Measurements from ENCODE around the gene HES5.

Gene HES5

GRCh38 chr1:2546515-2547209, 16.6 kb upstream of the HES5 start:
- no peak for DNase-seq (ENCODE audit: low read depth)

DNA sequence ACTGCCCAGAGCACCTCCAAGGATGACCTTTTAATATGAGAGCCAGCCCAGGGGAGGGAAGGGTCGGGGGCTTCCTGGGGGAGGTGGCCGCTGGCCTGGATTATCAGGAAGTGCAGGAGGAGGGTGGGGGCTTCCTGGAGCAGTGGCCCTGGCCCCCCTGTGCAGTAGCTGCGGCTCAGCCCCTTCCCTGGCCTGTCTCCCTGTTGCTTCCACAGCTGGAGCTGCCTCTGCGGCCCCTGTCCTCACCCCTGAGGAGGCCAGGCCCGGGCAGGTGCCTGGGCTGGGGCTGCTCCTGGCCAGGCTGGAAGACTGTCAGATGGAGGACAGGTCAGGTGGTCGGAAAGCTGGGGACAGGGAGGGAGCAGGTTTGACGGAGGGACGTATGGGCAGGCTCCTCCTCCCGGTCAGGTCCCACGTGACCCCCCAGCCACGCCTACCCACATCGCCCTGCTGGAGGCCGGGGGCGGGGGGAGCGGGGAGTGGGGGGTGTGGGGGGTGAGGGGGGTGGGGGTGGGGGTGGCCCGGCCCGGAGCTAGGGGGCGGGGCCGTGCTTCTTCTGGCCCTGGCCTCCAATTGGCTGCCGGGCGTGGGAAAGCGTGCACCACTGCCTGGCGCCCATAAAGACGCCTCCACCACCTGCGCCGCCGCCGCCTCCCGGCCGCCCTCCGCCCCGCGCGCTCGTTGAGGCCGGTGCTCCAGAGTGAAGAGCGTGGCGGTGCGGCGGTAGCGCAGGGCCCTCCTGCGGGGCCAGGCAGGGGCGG, 15.9 kb upstream of the HES5 start:
- DNase-seq (ENCODE audit: low read depth), result no peak

GRCh38 chr1:2544875-2545640, 15.0 kb upstream of the HES5 start:
- no peak for DNase-seq (ENCODE audit: low read depth)

GRCh38 chr1:2544093-2544874, 14.2 kb upstream of the HES5 start:
- no peak for DNase-seq (ENCODE audit: low read depth)

DNA sequence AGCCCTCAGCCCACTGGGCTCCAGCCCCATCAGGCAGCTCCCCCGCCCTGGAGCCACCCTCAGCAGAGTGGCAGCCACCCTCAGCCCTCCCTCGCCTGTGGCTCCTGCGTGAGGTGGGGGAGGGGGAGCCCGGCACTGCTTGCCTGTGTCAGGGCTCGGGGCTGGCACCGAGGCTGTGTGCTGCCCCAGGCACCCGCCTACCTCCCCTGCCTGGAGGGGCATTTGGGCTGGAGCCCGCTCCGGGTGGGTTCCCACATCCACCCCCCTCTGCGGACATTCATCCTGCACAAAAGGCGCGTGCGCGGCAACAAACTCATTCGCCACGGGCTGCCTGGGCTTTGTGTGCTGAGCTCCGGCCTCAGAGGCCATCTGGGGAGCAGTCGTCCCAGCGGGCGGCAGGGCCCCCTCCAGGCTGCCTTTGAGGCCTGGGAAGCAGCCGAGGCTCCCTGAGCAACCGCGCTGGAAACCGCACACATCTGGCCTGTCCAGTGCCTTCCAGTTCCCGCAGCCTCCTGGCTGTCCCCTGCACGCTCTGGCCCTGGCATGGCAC, 13.6 kb upstream of the HES5 start:
- DNase-seq (ENCODE audit: low read depth), result no peak

- DNase-seq (ENCODE audit: low read depth), result no peak
Observed at GRCh38 chr1:2542246-2542915, 12.3 kb upstream of the HES5 start.

DNA sequence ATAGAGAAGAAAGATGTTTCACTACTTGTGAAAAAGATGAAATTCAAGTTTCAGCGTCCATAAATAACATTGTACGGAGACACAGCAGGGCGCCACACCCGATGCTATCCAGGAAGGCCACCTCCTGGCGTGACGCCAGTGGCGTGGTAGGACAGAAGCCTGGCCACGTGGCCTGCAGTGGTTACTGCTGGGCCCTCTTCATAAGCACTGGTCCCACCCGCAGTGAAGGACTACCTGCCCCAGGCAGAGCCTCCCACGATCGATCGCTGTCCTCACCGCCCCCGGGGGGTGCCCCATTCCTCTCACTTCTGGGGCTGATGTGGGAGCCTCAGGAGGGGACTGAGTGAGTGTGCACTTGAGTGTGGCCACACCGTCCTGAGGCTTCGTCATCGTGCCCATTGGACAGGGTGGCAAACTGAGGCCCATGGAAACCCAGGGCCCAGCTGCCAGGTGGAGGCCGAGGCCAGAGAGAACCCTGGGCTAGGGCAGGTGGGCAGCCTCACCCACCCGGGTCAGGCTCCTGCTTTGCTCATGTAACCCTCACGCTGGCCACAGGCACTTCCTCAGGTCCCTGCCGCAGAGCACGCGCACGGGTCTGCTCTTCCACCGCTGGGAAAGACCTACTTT, 11.7 kb upstream of the HES5 start:
- DNase-seq (ENCODE audit: low read depth), result no peak

GRCh38 chr1:2540816-2541492, 10.9 kb upstream of the HES5 start:
- DNase-seq (ENCODE audit: low read depth), result no peak

DNA sequence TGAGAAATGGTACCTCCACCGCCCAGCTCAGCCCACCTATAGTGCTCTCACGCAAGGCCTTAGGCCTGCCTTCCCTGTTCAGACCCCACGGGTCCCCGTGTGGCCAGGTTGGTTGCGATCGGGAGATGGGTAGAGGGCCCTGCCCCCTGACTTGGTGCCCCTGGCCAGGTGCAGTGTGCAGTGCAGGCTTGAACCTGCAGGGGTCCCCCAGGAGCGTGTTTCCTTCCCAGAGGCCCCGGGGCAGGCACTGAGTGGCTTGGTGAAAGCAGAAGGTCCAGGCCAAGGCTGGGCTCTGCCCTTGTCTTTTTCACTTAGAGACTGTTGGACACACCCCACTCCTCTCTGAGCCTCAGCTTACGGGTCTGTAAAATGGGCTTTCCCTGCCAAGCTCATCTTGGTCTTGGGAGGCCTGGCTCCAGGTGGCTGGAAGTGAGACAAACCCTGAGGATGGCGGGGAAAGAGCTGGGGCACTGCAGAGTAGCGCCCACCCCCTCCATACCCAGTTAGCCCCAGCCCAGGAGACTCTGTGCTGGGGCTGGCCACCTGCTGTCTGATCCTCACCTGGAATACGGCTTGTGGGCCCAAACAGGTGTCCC, 9.3 kb upstream of the HES5 start:
- no peak for DNase-seq (ENCODE audit: low read depth)

DNA sequence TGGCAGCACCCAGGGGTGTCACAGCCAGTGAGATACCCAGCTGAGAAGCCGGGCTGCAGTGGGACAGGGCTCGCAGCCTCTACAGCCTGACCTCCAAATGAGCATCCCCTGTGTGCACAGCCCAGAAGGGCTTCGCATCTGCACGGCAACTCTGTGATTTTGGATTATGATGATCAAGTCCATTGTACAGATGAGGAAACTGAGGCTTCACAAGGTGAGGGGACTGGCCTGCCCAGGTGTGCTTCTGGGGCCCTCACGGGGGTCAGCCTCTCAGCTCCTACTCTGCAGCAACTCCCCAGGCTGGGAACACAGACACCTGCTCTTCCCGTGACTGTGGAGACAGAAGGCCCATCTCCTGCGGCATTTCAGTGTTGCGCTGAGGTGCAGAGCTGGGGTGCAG, 8.8 kb upstream of the HES5 start:
- DNase-seq (ENCODE audit: low read depth), result no peak

GRCh38 chr1:2538376-2538775, 8.3 kb upstream of the HES5 start:
- no peak for DNase-seq (ENCODE audit: low read depth)

- no peak for DNase-seq (ENCODE audit: low read depth)
Observed at GRCh38 chr1:2537784-2538115, 7.7 kb upstream of the HES5 start.

- no peak for DNase-seq (ENCODE audit: low read depth)
Observed at GRCh38 chr1:2535981-2536380, 5.9 kb upstream of the HES5 start.

DNA sequence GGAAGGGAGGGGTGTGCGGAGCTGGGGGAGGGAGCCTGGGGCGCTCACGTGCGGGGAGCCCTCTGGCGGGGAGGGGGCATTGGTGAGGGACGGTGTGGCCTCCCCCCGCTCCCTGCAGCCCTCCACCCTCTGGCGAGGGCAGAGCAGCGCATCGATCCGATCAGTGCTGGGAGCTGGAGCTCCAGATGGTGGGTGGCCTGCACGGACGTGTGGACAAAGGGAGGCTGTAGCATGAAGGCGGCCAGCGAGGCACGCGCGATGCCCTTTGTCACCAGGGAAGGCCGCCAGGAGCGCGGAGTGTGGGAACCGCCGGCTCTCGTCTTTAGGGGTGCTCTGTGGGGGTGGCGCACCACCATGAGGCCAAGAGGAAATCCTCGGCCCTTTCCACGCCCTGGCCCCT, 5.4 kb upstream of the HES5 start:
- DNase-seq (ENCODE audit: low read depth), result no peak

GRCh38 chr1:2534687-2535441, 4.8 kb upstream of the HES5 start:
- peak; percentile 36 for DNase-seq (ENCODE audit: low read depth)

- no peak for DNase-seq (ENCODE audit: low read depth)
Observed at GRCh38 chr1:2534315-2534686, 4.2 kb upstream of the HES5 start.

DNA sequence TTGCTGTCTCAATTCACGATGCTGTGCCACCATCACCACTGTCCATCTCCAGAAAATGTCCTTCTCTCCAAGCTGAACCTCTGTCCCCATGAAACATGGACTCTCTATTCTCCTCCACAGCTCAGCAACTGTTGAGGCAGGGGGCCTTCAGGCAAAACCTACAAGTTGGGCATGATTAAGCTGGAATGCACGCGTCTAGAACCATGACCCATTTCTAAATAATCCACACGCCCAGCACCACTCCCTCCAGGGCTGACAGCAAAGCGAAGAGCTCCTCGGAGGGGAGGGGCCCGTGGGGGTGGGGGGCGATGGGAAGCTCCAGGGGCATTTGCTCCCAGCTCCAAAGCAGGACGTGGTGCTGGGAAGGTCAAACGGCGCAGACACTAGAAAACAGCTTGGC, 3.3 kb upstream of the HES5 start:
- DNase-seq (ENCODE audit: low read depth), result no peak

DNA sequence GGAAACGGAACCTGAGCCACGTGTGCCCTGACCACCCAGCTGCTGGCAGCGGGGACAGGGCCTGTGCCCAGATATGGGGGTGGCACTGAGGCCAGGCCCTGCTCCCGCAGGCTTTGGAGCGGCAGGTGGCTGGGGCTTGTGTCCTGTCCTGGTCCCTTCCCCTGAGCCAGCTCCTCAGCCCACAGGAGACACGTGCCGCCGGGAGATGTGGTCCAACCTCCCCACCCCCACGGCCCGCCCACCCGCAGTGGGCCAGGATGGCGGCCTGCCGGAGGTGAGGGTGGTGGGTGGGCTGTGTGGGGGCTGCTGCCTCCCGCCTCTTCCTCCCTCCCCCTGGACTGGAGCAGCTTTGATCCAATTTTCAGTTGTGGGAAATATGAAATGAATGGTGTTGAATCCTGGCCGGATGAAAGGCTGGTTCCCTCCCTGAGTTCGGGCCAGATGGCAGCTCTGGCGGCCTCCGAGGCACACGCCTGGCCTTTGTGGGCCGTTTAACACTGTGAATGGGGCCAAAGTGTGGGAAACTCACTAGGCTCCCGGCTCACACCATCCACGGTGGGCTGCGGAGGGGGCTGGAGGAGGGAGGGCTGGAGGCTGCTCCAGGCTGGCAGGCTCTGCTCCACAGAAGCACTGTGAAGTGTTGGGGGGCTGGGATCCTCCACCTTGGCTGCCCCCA, 2.6 kb upstream of the HES5 start:
- DNase-seq (ENCODE audit: low read depth), result no peak
